Osteoblast (primary cell): Measurements from ENCODE around the gene AKAP6. TPM values are rescaled to one million over a fixed set of nuclear protein-coding genes. Genes with fewer than 3 reads are reported as not detected.

Source experiments
- DNase-seq: peaks from one replicate; pipeline ENCODE4 v3.0.0; 2011; ENCODE audit warnings: low spot score, mixed read lengths; ENCODE audit not compliant: insufficient read length; ENCODE audit errors: missing footprints
- H2AFZ ChIP-seq: 2 replicates; pipeline ENCODE4 v1.6.0; 2011; ENCODE audit warnings: mild to moderate bottlenecking, low read length
- H3K27ac ChIP-seq: 2 replicates; pipeline ENCODE4 v1.5.1; 2011; ENCODE audit warnings: mild to moderate bottlenecking, low read depth, low read length, moderate library complexity
- H3K27me3 ChIP-seq: 2 replicates; pipeline ENCODE4 v1.6.0; 2012; ENCODE audit warnings: mild to moderate bottlenecking, control low read depth, inconsistent platforms, low read length, moderate library complexity; ENCODE audit not compliant: insufficient read depth
- H3K36me3 ChIP-seq: 2 replicates; pipeline ENCODE4 v1.5.1; 2011; ENCODE audit warnings: mild to moderate bottlenecking, low read length, control low read depth, moderate library complexity; ENCODE audit not compliant: insufficient read depth
- H3K4me1 ChIP-seq: 2 replicates; pipeline ENCODE4 v1.5.1; 2011; ENCODE audit warnings: mild to moderate bottlenecking, low read length, control low read depth, moderate library complexity; ENCODE audit not compliant: insufficient read depth
- H3K4me2 ChIP-seq: 2 replicates; pipeline ENCODE4 v1.6.0; 2011; ENCODE audit warnings: mild to moderate bottlenecking, low read length; ENCODE audit not compliant: insufficient read depth
- H3K4me3 ChIP-seq: fragments of 200-600 bp; sonication (generic); 3 replicates; pipeline ENCODE4 v1.5.1; 2012; ENCODE audit warnings: mild to moderate bottlenecking, low read length, inconsistent platforms; ENCODE audit not compliant: insufficient read depth
- H3K79me2 ChIP-seq: 2 replicates; pipeline ENCODE4 v1.6.0; 2012; ENCODE audit warnings: mild to moderate bottlenecking, low read length, control low read depth, inconsistent platforms; ENCODE audit not compliant: insufficient read depth
- H3K9me3 ChIP-seq: 2 replicates; pipeline ENCODE4 v1.5.1; 2011; ENCODE audit warnings: low read depth, low read length, control low read depth
- H4K20me1 ChIP-seq: 2 replicates; pipeline ENCODE4 v1.6.0; 2012; ENCODE audit warnings: mild to moderate bottlenecking, low read length, control low read depth; ENCODE audit not compliant: insufficient read depth
- CTCF ChIP-seq: IDR thresholded peaks from 2 replicates; pipeline ENCODE4 v1.5.1; 2011; ENCODE audit warnings: mild to moderate bottlenecking, low read depth, low read length, moderate library complexity; ENCODE audit errors: extremely low read depth
- total RNA-seq: library from RNA; depleted of rRNA; stranded (reverse); fragments of >200 nt; gene quantifications from 2 replicates; pipeline ENCODE4 v1.2.3, GENCODE V29; 2012

Gene AKAP6
- total RNA-seq, 1 donor = 2.2 TPM

GRCh38 chr14:32809255-32809654 is 480.2 kb downstream of the AKAP6 start:
- H3K9me3 ChIP-seq = no peaks in the 10 kb centered on the region

GRCh38 chr14:32813401-32813800 is 484.3 kb downstream of the AKAP6 start:
- Histone ChIP-seq H3K27ac (no peak overlapping the region), H4K20me1 (no peaks in the 10 kb centered on the region), H3K9me3 (no peaks in the 10 kb centered on the region), H3K4me1 (no peaks in the 10 kb centered on the region), H3K4me3 (no peak overlapping the region), H3K4me2 (no peak overlapping the region), H3K36me3 (no peaks in the 10 kb centered on the region), H2AFZ (no peak overlapping the region), H3K79me2 (no peaks in the 10 kb centered on the region), H3K27me3 (no peaks in the 10 kb centered on the region)
- no peak for TF ChIP-seq CTCF
- DNase-seq = no peak

More at GRCh38 chr14:32809255-32809654, 480.2 kb downstream of the AKAP6 start:
- Histone ChIP-seq H3K4me3 (no peak overlapping the region), H3K36me3 (no peaks in the 10 kb centered on the region), H3K79me2 (no peaks in the 10 kb centered on the region), H3K27me3 (no peaks in the 10 kb centered on the region), H2AFZ (no peak overlapping the region), H4K20me1 (no peaks in the 10 kb centered on the region), H3K4me2 (no peak overlapping the region), H3K4me1 (no peaks in the 10 kb centered on the region), H3K27ac (no peak overlapping the region)
- TF ChIP-seq CTCF = no peak
- no peak for DNase-seq

- Histone ChIP-seq H3K9me3 (no peaks in the 10 kb centered on the region), H3K27ac (no peak overlapping the region), H3K4me2 (no peak overlapping the region), H3K79me2 (no peaks in the 10 kb centered on the region), H3K4me1 (no peaks in the 10 kb centered on the region), H3K4me3 (no peak overlapping the region), H4K20me1 (no peaks in the 10 kb centered on the region), H3K36me3 (no peaks in the 10 kb centered on the region), H2AFZ (no peak overlapping the region), H3K27me3 (no peaks in the 10 kb centered on the region)
- no peak for TF ChIP-seq CTCF
- DNase-seq = no peak
Observed at GRCh38 chr14:32814721-32815120, 485.6 kb downstream of the AKAP6 start.

- Histone ChIP-seq H3K27ac (no peak overlapping the region), H3K27me3 (no peaks in the 10 kb centered on the region), H3K4me3 (no peak overlapping the region), H2AFZ (no peak overlapping the region), H3K4me1 (no peaks in the 10 kb centered on the region), H3K79me2 (no peaks in the 10 kb centered on the region), H4K20me1 (no peaks in the 10 kb centered on the region), H3K4me2 (no peak overlapping the region), H3K9me3 (no peaks in the 10 kb centered on the region), H3K36me3 (no peaks in the 10 kb centered on the region)
- no peak for TF ChIP-seq CTCF
- DNase-seq = no peak
Observed at GRCh38 chr14:32816588-32816987, 487.5 kb downstream of the AKAP6 start.
